ENCODE data around the gene NUP98.

Gene NUP98

DNA sequence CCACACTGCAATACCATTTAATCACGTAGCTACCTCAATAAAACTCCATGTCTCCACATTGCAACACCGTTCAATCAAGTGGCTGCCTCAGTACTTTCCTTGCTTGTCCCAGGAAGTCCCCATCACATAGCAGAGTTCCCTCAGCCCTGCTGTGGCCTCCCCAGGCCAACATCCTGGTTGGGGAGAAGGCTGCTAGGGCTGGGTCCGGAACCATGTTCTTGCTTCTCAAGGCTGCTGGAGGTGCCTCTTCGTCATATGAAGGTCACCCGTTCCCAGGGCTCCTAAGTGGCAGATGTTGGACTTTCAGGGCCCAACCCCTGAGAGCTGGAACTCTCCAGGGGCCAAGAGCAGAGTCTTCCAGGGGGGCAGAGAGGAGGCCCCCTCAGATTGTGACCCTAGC is 158.8 kb downstream of the NUP98 start:
- FAIRE-seq (no peak), DNase-seq (ENCODE audit: insufficient read length, low spot score) (no peak)
- no peak for TF ChIP-seq CTCF (IDR thresholded peaks at IDR 0.05; ENCODE audit: insufficient read depth, missing control alignments)

DNA sequence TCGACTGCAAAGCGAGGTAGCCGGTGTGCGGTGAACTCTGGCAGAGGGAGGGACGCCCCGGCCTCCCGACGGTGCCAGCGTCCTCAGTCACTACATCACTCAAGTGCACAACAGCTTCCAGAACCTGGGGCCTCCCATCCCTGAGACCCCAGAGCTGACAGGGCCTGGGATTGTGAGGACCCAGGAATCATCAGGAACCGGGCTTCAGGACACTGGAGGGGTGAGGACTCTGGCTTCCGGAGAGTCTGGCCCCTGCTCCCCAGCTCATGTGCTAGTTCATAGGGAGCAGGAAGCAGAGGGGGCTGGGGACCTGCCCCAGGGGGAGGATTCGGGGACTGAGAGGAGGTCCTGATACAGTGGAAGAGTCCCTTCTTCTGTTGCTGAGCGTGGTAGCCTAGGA is 160.2 kb downstream of the NUP98 start:
- FAIRE-seq (no peak), DNase-seq (ENCODE audit: insufficient read length, low spot score) (no peak)
- no peak for TF ChIP-seq CTCF (IDR thresholded peaks at IDR 0.05; ENCODE audit: insufficient read depth, missing control alignments)

- FAIRE-seq, result no peak
- no peak for TF ChIP-seq CTCF (IDR thresholded peaks at IDR 0.05; ENCODE audit: insufficient read depth, missing control alignments)
- no peak for DNase-seq (ENCODE audit: insufficient read length, low spot score)
Observed at GRCh38 chr11:3635641-3636375, 161.5 kb downstream of the NUP98 start.

DNA sequence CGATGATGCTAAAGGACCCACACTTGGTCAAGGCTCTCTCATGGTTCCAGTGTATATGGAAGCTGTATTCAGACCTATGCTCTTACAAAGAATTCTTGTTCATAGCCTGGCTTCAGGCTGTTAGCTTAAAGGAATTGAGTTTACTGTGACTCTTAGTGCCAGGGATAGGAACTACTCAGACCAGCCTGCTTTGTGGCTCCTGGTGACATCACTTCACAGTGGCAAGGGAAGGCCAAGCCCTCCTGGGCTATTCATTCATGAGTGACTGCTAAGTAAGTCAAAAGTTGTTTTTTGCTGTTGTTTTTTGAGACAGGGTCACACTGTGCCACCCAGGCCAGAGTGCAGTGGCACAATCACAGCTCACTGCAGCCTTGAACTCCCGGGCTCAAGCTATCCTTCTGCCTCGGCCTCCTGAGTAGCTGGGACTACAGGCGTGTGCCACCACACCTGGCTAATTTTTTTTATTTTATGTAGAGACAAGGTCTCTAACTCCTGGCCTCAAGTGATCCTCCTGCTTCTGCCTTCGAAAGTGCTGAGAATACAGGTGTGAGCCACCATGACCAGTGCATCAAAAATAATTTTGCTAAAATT is 165.2 kb downstream of the NUP98 start:
- no peak for TF ChIP-seq CTCF (IDR thresholded peaks at IDR 0.05; ENCODE audit: insufficient read depth, missing control alignments)
- DNase-seq (ENCODE audit: insufficient read length, low spot score), result no peak
- no peak for FAIRE-seq

DNA sequence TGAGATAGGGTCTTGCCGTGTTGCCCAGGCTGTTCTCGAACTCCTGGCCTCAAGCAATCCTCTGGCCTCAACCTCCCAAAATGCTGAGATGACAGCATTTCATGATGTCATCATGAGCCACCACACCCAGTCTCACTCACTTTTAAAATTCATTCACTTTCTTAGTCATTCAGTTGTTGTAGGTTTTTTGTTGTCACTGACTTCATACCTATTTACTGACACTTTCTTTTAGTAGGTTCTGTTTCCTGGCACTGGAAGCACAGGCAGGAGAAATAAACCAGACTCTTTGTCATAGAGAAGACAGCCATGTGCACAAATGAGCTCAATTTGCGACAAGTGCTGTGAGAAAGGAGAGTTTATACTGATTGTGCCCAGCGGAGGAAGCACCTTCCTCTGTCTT is 166.0 kb downstream of the NUP98 start:
- DNase-seq (ENCODE audit: insufficient read length, low spot score), result no peak
- TF ChIP-seq CTCF (IDR thresholded peaks at IDR 0.05; ENCODE audit: insufficient read depth, missing control alignments), result no peak
- no peak for FAIRE-seq

GRCh38 chr11:3627291-3627690 is 170.1 kb downstream of the NUP98 start:
- no peak for TF ChIP-seq CTCF (IDR thresholded peaks at IDR 0.05; ENCODE audit: insufficient read depth, missing control alignments)
- no peak for FAIRE-seq
- DNase-seq (ENCODE audit: insufficient read length, low spot score), result no peak

GRCh38 chr11:3626250-3626960 is 170.9 kb downstream of the NUP98 start:
- DNase-seq (ENCODE audit: insufficient read length, low spot score), result no peak

More at GRCh38 chr11:3626250-3626960, 170.9 kb downstream of the NUP98 start:
- no peak for FAIRE-seq
- TF ChIP-seq CTCF (IDR thresholded peaks at IDR 0.05; ENCODE audit: insufficient read depth, missing control alignments), result no peak
